Effector CD4-positive, alpha-beta T cell (primary cell): Measurements from ENCODE around the gene MPZL3.
"Not testable (repeated sequence)": the region's sequence is repeated elsewhere in the genome, so short reads cannot be mapped to it uniquely, and the experiment has no call there.

Source experiments
- DNase-seq: peaks from one replicate; pipeline ENCODE4 v3.0.0-alpha.2; 2020

The MPZL3 gene

GRCh38 chr11:118183691-118184090 is 68.5 kb downstream of the MPZL3 start:
- not testable (repeated sequence) for DNase-seq

GRCh38 chr11:118180300-118180703 is 71.9 kb downstream of the MPZL3 start:
- DNase-seq, result no peak

- no peak for DNase-seq
Observed at GRCh38 chr11:118176778-118177134, 75.4 kb downstream of the MPZL3 start.
